ENCODE data around the gene SMYD5. TPM values are rescaled to one million over a fixed set of nuclear protein-coding genes. Genes with fewer than 3 reads are reported as not detected.
"Not testable (repeated sequence)": the region's sequence is repeated elsewhere in the genome, so short reads cannot be mapped to it uniquely, and the experiment has no call there.

The SMYD5 gene
- polyA plus RNA-seq (2012; ENCODE audit: low read depth, missing spikeins), result 16.2 TPM

DNA sequence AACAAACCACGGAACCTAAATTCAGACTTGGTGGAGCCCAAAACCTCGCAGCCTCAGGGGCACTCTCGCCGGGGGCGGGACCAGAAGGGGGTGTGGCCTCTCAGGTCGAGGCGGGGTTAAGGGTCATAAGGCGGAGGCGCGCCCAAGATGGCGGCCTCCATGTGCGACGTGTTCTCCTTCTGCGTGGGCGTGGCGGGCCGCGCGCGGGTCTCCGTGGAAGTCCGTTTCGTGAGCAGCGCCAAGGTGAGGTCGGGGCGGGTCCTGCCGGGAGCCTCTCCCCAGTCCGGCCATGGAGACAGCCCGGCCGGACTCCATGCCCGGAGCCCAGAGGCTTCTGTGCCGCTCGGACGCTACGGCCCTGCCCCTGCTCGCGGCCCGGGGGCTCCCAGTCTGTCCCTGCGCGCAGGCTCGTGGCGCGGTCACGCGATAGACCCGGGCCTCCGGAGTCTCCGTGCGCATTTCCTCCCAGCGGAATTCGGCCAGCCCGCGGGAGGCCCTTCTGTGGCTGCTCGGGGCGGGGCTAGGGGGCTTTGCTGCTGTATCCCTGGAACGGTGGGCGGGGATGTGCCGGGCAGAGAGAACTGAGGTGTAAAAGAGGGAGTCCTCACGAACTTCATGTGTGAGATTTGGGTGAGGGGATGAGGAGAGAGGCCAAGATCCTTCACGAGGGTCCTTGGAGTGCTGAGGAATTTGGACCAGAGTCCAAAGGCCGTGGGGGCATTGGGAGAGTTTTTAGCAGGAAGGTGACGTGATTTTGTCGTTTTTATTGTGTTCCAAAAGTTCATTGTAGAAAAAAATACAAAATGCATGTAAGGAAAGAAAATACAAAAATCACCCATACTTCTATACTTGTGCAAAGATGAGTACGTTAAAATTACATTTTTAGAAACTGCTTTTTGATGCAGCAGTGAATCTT is at the start of gene SMYD5:
TSS of gene SMYD5 (plus strand) at position 126 of the 916 bp plus-strand sequence. CDS start at position 148, 22 bp downstream.
- DNase-seq (ENCODE audit: insufficient read length, low spot score), result peak; percentile 89
- TF ChIP-seq PAX5 (IDR thresholded peaks at IDR 0.05; ENCODE audit: insufficient read depth, low read length, severe bottlenecking), result no peak
- TF ChIP-seq TAF1 (IDR thresholded peaks at IDR 0.05; ENCODE audit: low read depth, low read length), result peak; percentile 79
- no peak for TF ChIP-seq POU2F2 (IDR thresholded peaks at IDR 0.05; ENCODE audit: low read depth, low read length)
- peak; percentile 74; the same call in 1 of the 2 replicates for TF ChIP-seq POLR2AphosphoS5 (IDR thresholded peaks at IDR 0.05; ENCODE audit: low read depth, low read length)
- TF ChIP-seq POLR2A (IDR thresholded peaks at IDR 0.05; ENCODE audit: low read depth, low read length), result peak; percentile 64; the same call in 1 of the 2 replicates
- FAIRE-seq, result peak; percentile 94

DNA sequence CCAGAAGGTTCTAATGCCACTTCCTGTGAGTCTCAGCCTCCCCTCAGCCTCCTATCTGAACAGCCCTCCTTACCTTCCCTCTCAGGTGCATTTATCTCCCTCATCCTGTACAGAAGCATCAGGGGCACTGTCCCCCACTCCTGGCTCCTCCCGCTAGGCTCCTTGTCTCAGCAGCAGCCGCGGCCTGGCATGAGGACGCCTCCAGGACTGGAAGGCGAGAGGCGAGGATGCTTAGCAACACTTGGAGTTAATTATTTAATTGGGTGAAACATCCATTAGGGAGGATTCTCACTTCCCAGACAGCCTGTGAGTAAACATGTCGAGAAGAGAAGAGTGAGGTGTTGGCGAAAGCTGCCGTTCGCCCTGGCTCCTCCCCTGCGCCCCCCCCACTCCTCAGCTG is 48.1 kb upstream of the SMYD5 start:
- not testable (repeated sequence) for FAIRE-seq; DNase-seq (ENCODE audit: insufficient read length, low spot score)

DNA sequence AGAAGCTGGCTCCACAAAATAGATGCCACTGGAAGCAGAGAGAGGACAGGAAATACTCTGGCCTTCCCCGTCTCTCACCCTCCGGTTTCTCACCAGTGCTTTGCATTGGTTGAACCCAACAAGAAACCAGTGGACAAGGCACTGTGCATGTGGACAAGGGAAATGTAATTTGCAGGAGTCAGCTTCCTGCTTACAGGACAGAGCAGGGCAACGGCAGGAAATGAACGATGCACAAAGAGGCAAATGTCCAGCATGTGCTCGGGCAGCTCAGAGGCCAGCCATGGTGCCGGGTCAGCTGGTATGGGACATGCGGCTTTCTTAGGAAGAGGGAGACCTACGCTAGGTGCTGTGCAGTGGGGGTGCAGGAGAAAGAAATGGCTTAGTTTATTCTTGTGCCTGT is 47.2 kb upstream of the SMYD5 start:
- not testable (repeated sequence) for DNase-seq (ENCODE audit: insufficient read length, low spot score); FAIRE-seq

DNA sequence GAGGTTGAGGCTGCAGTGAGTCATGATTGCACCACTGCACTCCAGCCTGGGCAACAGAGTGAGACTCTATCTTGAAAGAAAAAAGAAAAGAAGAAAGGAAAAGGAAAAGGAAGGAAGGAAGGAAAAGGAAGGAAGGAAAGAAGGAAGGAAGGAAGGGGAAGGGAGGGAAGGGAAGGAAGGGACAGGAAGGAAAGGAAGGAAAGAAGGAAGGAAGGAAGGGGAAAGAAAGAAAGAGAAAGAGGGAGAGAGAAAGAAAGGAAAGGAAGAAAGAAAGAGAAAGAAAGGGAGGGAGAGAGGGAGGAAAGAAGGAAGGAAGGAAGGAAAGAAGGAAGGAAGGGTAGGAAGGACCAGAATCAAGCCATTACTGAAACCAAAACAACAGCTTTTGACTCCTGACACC is 45.7 kb upstream of the SMYD5 start:
- FAIRE-seq; DNase-seq (ENCODE audit: insufficient read length, low spot score): not testable (repeated sequence)

DNA sequence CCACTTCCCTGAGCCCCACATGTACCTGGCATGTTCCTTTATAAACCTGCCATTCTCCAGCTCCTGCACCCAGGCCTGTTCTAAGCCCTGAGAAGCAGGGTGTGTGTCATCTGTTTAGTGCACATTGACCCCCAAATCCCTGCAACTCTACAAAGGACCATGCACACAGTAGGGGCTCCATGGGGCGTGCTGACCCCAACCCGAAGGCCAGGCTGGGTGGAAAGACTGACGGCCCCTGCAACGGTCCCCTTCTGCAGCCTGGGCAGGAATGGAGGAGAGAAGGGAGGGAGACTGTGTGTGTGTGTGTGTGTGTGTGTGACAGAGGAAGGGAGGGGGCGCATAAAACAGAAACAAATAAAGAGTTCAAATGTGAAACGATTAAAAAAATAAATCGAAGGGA is 43.7 kb upstream of the SMYD5 start:
- FAIRE-seq; DNase-seq (ENCODE audit: insufficient read length, low spot score): not testable (repeated sequence)

DNA sequence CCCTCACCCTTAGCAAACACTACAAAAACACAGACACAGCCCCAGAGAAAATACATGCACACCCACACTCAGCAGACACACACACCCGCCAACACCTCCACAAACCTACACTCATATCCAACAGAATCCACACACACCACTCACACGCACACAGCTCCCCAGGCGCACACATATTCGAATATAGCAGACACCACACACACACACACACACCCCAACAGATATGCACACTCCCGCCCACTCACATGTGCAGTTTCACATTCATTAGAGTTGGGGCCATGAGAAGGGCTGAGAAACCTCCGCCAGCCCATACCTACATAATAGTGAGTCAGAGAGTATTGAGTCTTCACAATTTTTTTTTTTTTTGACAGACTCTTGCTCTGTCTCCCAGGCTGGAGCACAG is 41.1 kb upstream of the SMYD5 start:
- TF ChIP-seq SPI1 (IDR thresholded peaks at IDR 0.05; ENCODE audit: low read depth, low read length) (no peak), POU2F2 (IDR thresholded peaks at IDR 0.05; ENCODE audit: low read depth, low read length) (peak; percentile 95)
- FAIRE-seq, result no peak
- no peak for DNase-seq (ENCODE audit: insufficient read length, low spot score)

DNA sequence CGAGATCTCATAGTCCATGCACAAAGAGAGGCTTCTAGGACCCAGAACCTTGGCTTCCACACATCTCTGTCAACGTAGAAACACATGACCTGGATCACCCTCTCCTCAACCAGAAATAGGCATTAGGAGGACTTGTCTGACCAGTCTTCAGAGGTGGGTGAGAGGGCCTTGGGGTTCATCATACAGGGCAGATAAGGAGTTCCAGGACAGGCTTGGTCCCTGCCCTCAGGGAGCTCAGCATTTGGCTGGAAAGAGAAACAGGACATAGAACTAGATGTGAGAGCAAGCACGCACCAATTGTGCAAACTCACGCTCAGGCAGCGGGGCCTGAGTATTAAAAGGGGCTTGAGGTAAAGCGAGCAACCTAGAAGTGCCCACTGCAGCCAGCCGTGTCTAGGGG is 40.3 kb upstream of the SMYD5 start:
- no peak for TF ChIP-seq PAX5 (IDR thresholded peaks at IDR 0.05; ENCODE audit: insufficient read depth, low read length, severe bottlenecking)
- TF ChIP-seq POU2F2 (IDR thresholded peaks at IDR 0.05; ENCODE audit: low read depth, low read length), result no peak
- TF ChIP-seq POLR2A (IDR thresholded peaks at IDR 0.05; ENCODE audit: low read depth, low read length), result no peak
- TF ChIP-seq TAF1 (IDR thresholded peaks at IDR 0.05; ENCODE audit: low read depth, low read length), result no peak
- TF ChIP-seq SPI1 (IDR thresholded peaks at IDR 0.05; ENCODE audit: low read depth, low read length), result no peak
- no peak for TF ChIP-seq POLR2AphosphoS5 (IDR thresholded peaks at IDR 0.05; ENCODE audit: low read depth, low read length)
- no peak for DNase-seq (ENCODE audit: insufficient read length, low spot score)
- no peak for FAIRE-seq

DNA sequence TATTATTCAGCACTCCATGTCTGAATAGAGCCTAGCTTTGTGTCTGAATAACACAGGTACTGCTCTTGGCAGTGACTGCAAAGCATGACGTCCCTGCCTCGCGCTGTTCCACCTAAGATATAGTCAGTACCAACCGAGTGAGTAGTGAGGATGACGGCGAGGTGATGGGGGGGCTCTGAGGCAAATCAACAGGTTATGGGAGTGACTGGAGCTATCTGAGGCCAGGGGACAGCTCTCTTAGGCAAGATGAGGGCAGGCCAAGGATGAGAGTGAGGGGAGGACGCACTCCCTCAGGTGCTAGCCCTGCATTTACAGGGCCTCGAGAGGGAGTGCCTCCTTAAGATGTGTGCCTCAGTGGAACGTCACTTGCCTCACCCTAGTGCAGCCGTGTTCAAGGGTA is 39.8 kb upstream of the SMYD5 start:
- TF ChIP-seq POLR2AphosphoS5 (IDR thresholded peaks at IDR 0.05; ENCODE audit: low read depth, low read length) (no peak), SPI1 (IDR thresholded peaks at IDR 0.05; ENCODE audit: low read depth, low read length) (no peak), TAF1 (IDR thresholded peaks at IDR 0.05; ENCODE audit: low read depth, low read length) (no peak), POU2F2 (IDR thresholded peaks at IDR 0.05; ENCODE audit: low read depth, low read length) (no peak), POLR2A (IDR thresholded peaks at IDR 0.05; ENCODE audit: low read depth, low read length) (no peak), PAX5 (IDR thresholded peaks at IDR 0.05; ENCODE audit: insufficient read depth, low read length, severe bottlenecking) (no peak)
- DNase-seq (ENCODE audit: insufficient read length, low spot score), result no peak
- no peak for FAIRE-seq

DNA sequence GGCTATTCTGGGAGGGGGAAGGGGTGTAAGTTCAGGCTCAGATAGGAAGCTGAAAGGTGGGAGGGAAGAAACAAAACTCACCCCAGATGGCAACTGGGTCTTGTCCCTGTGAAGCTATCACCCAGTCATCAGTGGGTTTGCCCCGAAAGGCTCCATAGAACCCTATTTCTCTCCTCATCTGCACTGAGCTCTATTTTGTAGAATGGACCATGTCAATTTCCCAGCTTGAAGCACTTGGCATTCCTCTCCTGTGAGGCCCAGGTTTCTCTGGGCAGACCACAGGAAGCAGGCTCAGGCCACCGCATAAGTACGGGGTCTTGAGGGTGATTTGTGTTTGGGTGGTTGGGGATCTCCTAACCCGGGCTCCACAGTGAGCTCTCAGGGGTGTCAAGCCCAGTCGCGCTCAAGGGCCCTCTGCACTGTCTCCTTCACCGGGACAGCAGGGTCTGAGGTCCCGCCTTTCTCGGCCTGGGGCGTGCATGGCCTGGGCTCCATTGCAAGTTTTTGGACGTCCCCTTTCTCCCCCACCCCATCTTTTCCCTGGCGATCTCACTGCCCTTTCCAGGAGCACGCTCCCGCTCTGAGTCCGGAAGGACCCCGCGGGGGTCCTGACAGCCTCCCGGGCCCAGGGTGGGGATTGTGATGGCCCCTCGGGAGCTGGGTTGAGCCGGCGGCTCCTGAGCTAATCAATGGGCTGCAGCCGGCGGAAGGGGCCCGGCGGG is 38.9 kb upstream of the SMYD5 start:
- TF ChIP-seq PAX5 (IDR thresholded peaks at IDR 0.05; ENCODE audit: insufficient read depth, low read length, severe bottlenecking) (no peak), POLR2A (IDR thresholded peaks at IDR 0.05; ENCODE audit: low read depth, low read length) (no peak), TAF1 (IDR thresholded peaks at IDR 0.05; ENCODE audit: low read depth, low read length) (no peak), POU2F2 (IDR thresholded peaks at IDR 0.05; ENCODE audit: low read depth, low read length) (no peak), POLR2AphosphoS5 (IDR thresholded peaks at IDR 0.05; ENCODE audit: low read depth, low read length) (no peak), SPI1 (IDR thresholded peaks at IDR 0.05; ENCODE audit: low read depth, low read length) (no peak)
- no peak for DNase-seq (ENCODE audit: insufficient read length, low spot score)
- no peak for FAIRE-seq

DNA sequence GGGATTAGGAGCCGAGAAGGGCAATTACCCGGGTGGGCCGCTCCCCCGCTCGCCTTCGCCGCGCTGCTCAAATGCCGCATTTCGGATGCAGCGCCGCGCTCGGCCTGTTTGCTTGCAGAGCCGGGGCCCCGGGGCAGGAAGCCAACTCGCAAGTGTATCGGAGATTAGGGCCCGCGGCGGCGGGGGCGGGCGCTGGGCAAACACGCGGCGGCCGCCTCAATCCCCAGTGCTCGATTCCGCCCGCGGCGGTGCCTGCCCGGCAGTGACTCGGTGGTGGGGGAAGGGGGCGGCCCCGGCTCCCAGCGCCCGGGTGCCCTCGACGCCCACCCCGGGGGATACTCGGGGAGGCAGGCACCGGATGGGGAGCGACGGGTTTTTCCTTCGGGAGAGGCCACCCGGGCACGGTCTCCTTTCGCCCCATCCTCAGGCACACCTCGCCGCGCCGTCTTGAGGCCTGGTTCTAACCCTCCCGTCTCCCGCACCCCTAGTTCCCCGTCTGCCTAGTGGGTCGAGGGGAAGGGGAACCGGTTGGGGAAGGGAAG is 38.3 kb upstream of the SMYD5 start:
- no peak for DNase-seq (ENCODE audit: insufficient read length, low spot score)
- no peak for TF ChIP-seq POU2F2 (IDR thresholded peaks at IDR 0.05; ENCODE audit: low read depth, low read length)
- no peak for TF ChIP-seq POLR2AphosphoS5 (IDR thresholded peaks at IDR 0.05; ENCODE audit: low read depth, low read length)
- FAIRE-seq, result no peak
